ENCODE results near the gene NGEF. TPM values are rescaled to one million over a fixed set of nuclear protein-coding genes. Genes with fewer than 3 reads are reported as not detected.

The NGEF gene
- total and polyA plus RNA-seq, 2 donors (not counting 1 experiment from before 2014, with no cell fraction given): under 0.01 to 0.24 TPM

- Histone ChIP-seq H3K79me2 (ENCODE audit: control insufficient read depth, insufficient read depth, low read length) (no peaks in the 10 kb centered on the region), H3K27ac (ENCODE audit: insufficient read depth, low read length) (no peak overlapping the region), H3K4me1 (ENCODE audit: control insufficient read depth, extremely low read depth, insufficient read depth, low read length) (no peaks in the 10 kb centered on the region), H3K9ac (ENCODE audit: insufficient read depth, low read length) (no peak overlapping the region), H3K4me2 (ENCODE audit: extremely low read depth, insufficient read depth, low read length) (no peak overlapping the region), H2AFZ (ENCODE audit: low read length) (no peak overlapping the region), H4K20me1 (ENCODE audit: control insufficient read depth, extremely low read depth, insufficient read depth, low read length) (no peaks in the 10 kb centered on the region), H3K36me3 (ENCODE audit: control insufficient read depth, insufficient read depth, low read length) (no peaks in the 10 kb centered on the region), H3K9me3 (ENCODE audit: control insufficient read depth, insufficient read depth, low read depth, low read length) (no peaks in the 10 kb centered on the region), H3K4me3 (replicated peaks in 1 of 4; ENCODE audit: control extremely low read depth in 1 of 4, insufficient read depth in 1 of 4, low read depth in 3 of 4, low read length in 4 of 4) (no peak overlapping the region), H3K27me3 (ENCODE audit: control insufficient read depth, insufficient read depth, low read length) (no peaks in the 10 kb centered on the region)
- no peak for TF ChIP-seq EZH2 (IDR thresholded peaks at IDR 0.05; ENCODE audit: low read length, missing control alignments)
- no peak for TF ChIP-seq CTCF (conservative IDR thresholded peaks at IDR 0.05 in 1 of 2, IDR thresholded peaks at IDR 0.05 in 1 of 2; ENCODE audit: low read depth in 1 of 2, low read length in 2 of 2)
- no peak for DNase-seq (ENCODE audit: low read depth in 2 of 2)
These were observed 620 bp downstream of the NGEF start for GRCh38 chr2:233012301-233012971.

DNA sequence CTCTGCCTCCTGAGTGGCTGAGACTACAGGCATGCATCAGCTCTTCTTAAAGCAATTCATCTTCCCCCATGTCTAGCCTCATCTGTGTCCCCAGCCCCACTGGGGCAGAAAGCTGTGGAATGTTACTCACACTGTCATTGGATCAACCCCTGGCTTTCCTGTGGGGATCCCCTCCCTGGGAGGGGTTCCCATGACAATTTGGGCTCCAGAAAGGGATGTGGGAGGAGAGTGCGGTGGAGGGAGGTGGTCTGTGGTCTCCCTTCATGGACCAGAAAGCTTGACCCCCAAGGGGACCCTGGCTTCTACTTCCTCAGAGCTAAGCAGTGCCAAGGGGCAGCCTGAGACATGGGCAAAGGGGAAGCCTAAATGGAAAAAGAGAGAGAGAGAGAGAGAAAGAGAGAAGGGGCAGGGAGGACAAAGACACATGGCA is 1.3 kb downstream of the NGEF start:
- TF ChIP-seq EZH2 (IDR thresholded peaks at IDR 0.05; ENCODE audit: low read length, missing control alignments) (no peak), CTCF (conservative IDR thresholded peaks at IDR 0.05 in 1 of 2, IDR thresholded peaks at IDR 0.05 in 1 of 2; ENCODE audit: low read depth in 1 of 2, low read length in 2 of 2) (no peak)
- Histone ChIP-seq H3K27ac (ENCODE audit: insufficient read depth, low read length) (no peak overlapping the region), H3K9me3 (ENCODE audit: control insufficient read depth, insufficient read depth, low read depth, low read length) (no peaks in the 10 kb centered on the region), H3K9ac (ENCODE audit: insufficient read depth, low read length) (no peak overlapping the region), H3K27me3 (ENCODE audit: control insufficient read depth, insufficient read depth, low read length) (no peaks in the 10 kb centered on the region), H3K4me1 (ENCODE audit: control insufficient read depth, extremely low read depth, insufficient read depth, low read length) (no peaks in the 10 kb centered on the region), H3K4me2 (ENCODE audit: extremely low read depth, insufficient read depth, low read length) (no peak overlapping the region), H2AFZ (ENCODE audit: low read length) (no peak overlapping the region), H3K36me3 (ENCODE audit: control insufficient read depth, insufficient read depth, low read length) (no peaks in the 10 kb centered on the region), H4K20me1 (ENCODE audit: control insufficient read depth, extremely low read depth, insufficient read depth, low read length) (no peaks in the 10 kb centered on the region), H3K79me2 (ENCODE audit: control insufficient read depth, insufficient read depth, low read length) (no peaks in the 10 kb centered on the region), H3K4me3 (replicated peaks in 1 of 4; ENCODE audit: control extremely low read depth in 1 of 4, insufficient read depth in 1 of 4, low read depth in 3 of 4, low read length in 4 of 4) (no peak overlapping the region)
- no peak for DNase-seq (ENCODE audit: low read depth in 2 of 2)

- Histone ChIP-seq H3K27me3 (ENCODE audit: control insufficient read depth, insufficient read depth, low read length) (no peaks in the 10 kb centered on the region), H3K9me3 (ENCODE audit: control insufficient read depth, insufficient read depth, low read depth, low read length) (no peaks in the 10 kb centered on the region), H2AFZ (ENCODE audit: low read length) (no peak overlapping the region), H3K79me2 (ENCODE audit: control insufficient read depth, insufficient read depth, low read length) (no peaks in the 10 kb centered on the region), H3K36me3 (ENCODE audit: control insufficient read depth, insufficient read depth, low read length) (no peaks in the 10 kb centered on the region), H3K9ac (ENCODE audit: insufficient read depth, low read length) (no peak overlapping the region), H3K4me3 (replicated peaks in 1 of 4; ENCODE audit: control extremely low read depth in 1 of 4, insufficient read depth in 1 of 4, low read depth in 3 of 4, low read length in 4 of 4) (no peak overlapping the region), H3K4me1 (ENCODE audit: control insufficient read depth, extremely low read depth, insufficient read depth, low read length) (no peaks in the 10 kb centered on the region), H3K4me2 (ENCODE audit: extremely low read depth, insufficient read depth, low read length) (no peak overlapping the region), H3K27ac (ENCODE audit: insufficient read depth, low read length) (no peak overlapping the region), H4K20me1 (ENCODE audit: control insufficient read depth, extremely low read depth, insufficient read depth, low read length) (no peaks in the 10 kb centered on the region)
- no peak for DNase-seq (ENCODE audit: low read depth in 2 of 2)
- TF ChIP-seq CTCF (conservative IDR thresholded peaks at IDR 0.05 in 1 of 2, IDR thresholded peaks at IDR 0.05 in 1 of 2; ENCODE audit: low read depth in 1 of 2, low read length in 2 of 2) (no peak), EZH2 (IDR thresholded peaks at IDR 0.05; ENCODE audit: low read length, missing control alignments) (no peak)
These were observed 1.8 kb downstream of the NGEF start for GRCh38 chr2:233011268-233011650.

Data from fibroblast of lung (primary cell).